GM12892 (cell line): ENCODE results near the gene RSPH1.

ENCODE experiments used
- POLR2A ChIP-seq: IDR thresholded peaks from 2 replicates; pipeline ENCODE4 v1.6.1; 2011; ENCODE audit warnings: low read depth, low read length, control low read depth
- POLR2AphosphoS5 ChIP-seq: IDR thresholded peaks from 2 replicates; pipeline ENCODE4 v1.6.1; 2011; ENCODE audit warnings: low read depth, low read length, control low read depth
- TAF1 ChIP-seq: IDR thresholded peaks from 2 replicates; pipeline ENCODE4 v1.6.1; 2011; ENCODE audit warnings: low read depth, mild to moderate bottlenecking, control low read depth, low read length, borderline replicate concordance

DNA sequence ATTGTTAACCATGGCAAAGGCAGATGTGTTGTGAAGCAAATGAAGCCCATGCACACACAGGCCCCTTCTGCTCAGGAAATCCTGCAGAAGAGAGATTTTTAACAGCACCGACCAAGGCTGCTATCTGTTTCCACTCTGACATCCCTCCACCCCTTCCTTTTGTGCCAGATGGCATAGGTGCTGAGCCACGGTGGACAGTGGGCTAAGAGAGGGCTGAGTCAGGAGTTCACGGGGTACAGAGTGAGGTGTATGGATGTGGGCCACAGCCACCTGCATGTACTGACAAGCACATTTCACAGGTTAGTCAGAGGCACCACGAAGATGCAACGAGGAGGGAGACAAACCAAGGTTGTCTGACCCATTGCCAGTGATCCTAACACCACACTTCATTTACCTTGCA is 9.5 kb downstream of the RSPH1 start:
- TF ChIP-seq TAF1 = no peak
- TF ChIP-seq POLR2AphosphoS5 = no peak
- TF ChIP-seq POLR2A = no peak
